HepG2 (cell line): ENCODE results near the gene RASGRF1. TPM values are rescaled to one million over a fixed set of nuclear protein-coding genes. Genes with fewer than 3 reads are reported as not detected.

Source experiments
- ATAC-seq: fragments of 200-7000 bp; cut with Tn5 transposase; 3 replicates; pipeline ENCODE4 v1.9.1; 2020; ENCODE audit warnings: mild to moderate bottlenecking, moderate library complexity
- BruUV-seq: library from RNA; stranded (reverse); fragments of 400-500 nt; replicated peaks from 2 replicates; lab custom pipeline; 2021; lab: Mats Ljungman, UMichigan
- CTCF ChIA-PET: fragments of 300-600 bp; formaldehyde crosslinking; extraction: SDS; loops from one replicate; lab custom pipeline; 2021; ENCODE audit warnings: low total read pairs, inconsistent platforms, low intra/inter-chr PET ratio; lab: Yijun Ruan, JAX
- POLR2A ChIA-PET: fragments of 350-600 bp; sonication (Branson Sonifier 250); formaldehyde crosslinking; loops from one replicate; lab custom pipeline; 2020; ENCODE audit warnings: antibody characterized with exemption, inconsistent platforms; lab: Yijun Ruan, JAX
- DNase-seq: peaks from one replicate; pipeline ENCODE4 v3.0.0-alpha.2; 2015; ENCODE audit warnings: low spot score
- FAIRE-seq: peaks from 3 replicates; lab custom pipeline; 2011; peaks lifted over from hg19 to GRCh38; lab: Jason Lieb, UNC
- H2AFZ ChIP-seq: one replicate; pipeline ENCODE4 v1.6.1; 2011; ENCODE audit warnings: low read length, inconsistent platforms
- H3K27ac ChIP-seq: fragments of 300-600 bp; 3 replicates; pipeline ENCODE4 v1.8.0; 2011; ENCODE audit warnings: mixed run types, mild to moderate bottlenecking, mixed read lengths, low read length, inconsistent platforms; ENCODE audit not compliant: insufficient read depth; ENCODE audit errors: extremely low read length
- H3K27me3 ChIP-seq, 2 experiments: fragments of 200-600 bp in 1 of 2; 2 replicates in 1 of 2; 3 replicates in 1 of 2; pipeline versions ENCODE4 v1.6.0 to v1.8.0; 2011; ENCODE audit warnings: low read length in 2 of 2, mild to moderate bottlenecking in 2 of 2, moderate library complexity in 2 of 2, inconsistent platforms in 1 of 2; ENCODE audit not compliant: insufficient read depth in 2 of 2, control insufficient read depth in 1 of 2
- H3K36me3 ChIP-seq, 2 experiments: fragments of 200-600 bp in 1 of 2; replicated peaks in 1 of 2; 2 replicates in 1 of 2; 3 replicates in 1 of 2; pipeline versions ENCODE4 v1.5.1 to v1.8.0; 2011; ENCODE audit warnings: low read length in 2 of 2, inconsistent platforms in 1 of 2; ENCODE audit not compliant: insufficient read depth in 2 of 2, control insufficient read depth in 1 of 2
- H3K4me1 ChIP-seq: 2 replicates; pipeline ENCODE4 v1.5.1; 2012; ENCODE audit warnings: low read length, inconsistent platforms; ENCODE audit not compliant: insufficient read depth
- H3K4me2 ChIP-seq: 2 replicates; pipeline ENCODE4 v1.6.0; 2011; ENCODE audit warnings: low read depth, low read length, inconsistent platforms
- H3K4me3 ChIP-seq, 3 experiments: fragments of 200-600 bp in 1 of 3; sonication (generic), shearing (Covaris generic) in 1 of 3; replicated peaks in 1 of 3; 2 replicates each; pipeline ENCODE4 v1.5.1; 2011 to 2016; ENCODE audit warnings: low read length in 3 of 3, inconsistent platforms in 2 of 3, low read depth in 2 of 3, mild to moderate bottlenecking in 2 of 3, control low read depth in 1 of 3, mixed read lengths in 1 of 3; ENCODE audit not compliant: insufficient read depth in 1 of 3
- H3K79me2 ChIP-seq: one replicate; pipeline ENCODE4 v1.6.1; 2011; ENCODE audit warnings: low read length, inconsistent platforms; ENCODE audit not compliant: insufficient read depth
- H3K9ac ChIP-seq: 2 replicates; pipeline ENCODE4 v1.6.0; 2011; ENCODE audit warnings: mild to moderate bottlenecking, low read depth, low read length, inconsistent platforms; ENCODE audit not compliant: insufficient read depth
- H3K9me3 ChIP-seq: 2 replicates; pipeline ENCODE4 v1.5.1; 2012; ENCODE audit warnings: mild to moderate bottlenecking, low read length
- H4K20me1 ChIP-seq: 2 replicates; pipeline ENCODE4 v1.6.0; 2011; ENCODE audit warnings: inconsistent platforms, mild to moderate bottlenecking, low read length, moderate library complexity; ENCODE audit not compliant: insufficient read depth
- ARNT ChIP-seq: fragments of 450-650 bp; IDR thresholded peaks from 2 replicates; pipeline ENCODE4 v1.6.1; 2017
- CBFB ChIP-seq: sonication (generic); formaldehyde crosslinking; IDR thresholded peaks from 2 replicates; pipeline ENCODE4 v1.4.0; 2020; ENCODE audit warnings: missing genetic modification reagents
- HOXA3 ChIP-seq: sonication (generic); formaldehyde crosslinking; IDR thresholded peaks from 2 replicates; pipeline ENCODE4 v1.5.0; 2020; ENCODE audit warnings: missing genetic modification reagents
- KLF9 ChIP-seq: IDR thresholded peaks from 2 replicates; pipeline ENCODE4 v1.6.1; 2016; ENCODE audit warnings: low read depth
- MEF2D ChIP-seq: sonication (generic); formaldehyde crosslinking; IDR thresholded peaks from 2 replicates; pipeline ENCODE4 v1.5.1; 2020; ENCODE audit warnings: mild to moderate bottlenecking, missing genetic modification reagents
- MTA3 ChIP-seq: sonication (generic); formaldehyde crosslinking; IDR thresholded peaks from 2 replicates; pipeline ENCODE4 v1.4.0; 2020; ENCODE audit warnings: missing genetic modification reagents
- MTF2 ChIP-seq: sonication (generic); formaldehyde crosslinking; IDR thresholded peaks from 2 replicates; pipeline ENCODE4 v1.5.0; 2020; ENCODE audit warnings: missing genetic modification reagents, borderline replicate concordance
- POLR2G ChIP-seq: fragments of 200-400 bp; formaldehyde crosslinking; IDR thresholded peaks from 2 replicates; pipeline ENCODE4 v1.6.1; 2018; ENCODE audit warnings: mild to moderate bottlenecking, low read depth, low read length, moderate library complexity
- ZBTB38 ChIP-seq: sonication (generic); formaldehyde crosslinking; IDR thresholded peaks from 2 replicates; pipeline ENCODE4 v1.5.1; 2020; ENCODE audit warnings: mild to moderate bottlenecking, missing genetic modification reagents
- ZNF451 ChIP-seq: sonication (generic); formaldehyde crosslinking; IDR thresholded peaks from 2 replicates; pipeline ENCODE4 v1.5.0; 2020; ENCODE audit warnings: mild to moderate bottlenecking, missing genetic modification reagents
- ZNF567 ChIP-seq: sonication (generic); formaldehyde crosslinking; IDR thresholded peaks from 2 replicates; pipeline ENCODE4 v1.8.1; 2023; ENCODE audit warnings: mild to moderate bottlenecking, missing genetic modification reagents, borderline replicate concordance
- ZNF629 ChIP-seq: sonication (generic); formaldehyde crosslinking; conservative IDR thresholded peaks from 2 replicates; pipeline ENCODE4 v1.5.0; 2020; ENCODE audit warnings: missing genetic modification reagents
- ZSCAN20 ChIP-seq: sonication (generic); formaldehyde crosslinking; IDR thresholded peaks from 2 replicates; pipeline ENCODE4 v1.4.0; 2020; ENCODE audit warnings: missing genetic modification reagents, mild to moderate bottlenecking, borderline replicate concordance
- ZSCAN30 ChIP-seq: sonication (generic); formaldehyde crosslinking; IDR thresholded peaks from 2 replicates; pipeline ENCODE4 v1.5.0; 2020; ENCODE audit warnings: mild to moderate bottlenecking, missing genetic modification reagents
- ZSCAN9 ChIP-seq: IDR thresholded peaks from 2 replicates; pipeline ENCODE4 v1.6.1; 2016; ENCODE audit warnings: borderline replicate concordance
- WGBS: methylation state at CpG from one replicate; pipeline ENCODE4 v1.1.6; 2017; ENCODE audit warnings: low lambda C conversion rate; 5-methylcytosine and 5-hydroxymethylcytosine counted together
- in situ Hi-C: cut with HindIII; loops from 2 replicates; pipeline ENCODE4 v1.10.0; 2017; ENCODE audit warnings: low pct_unique_long_range_greater_than_20kb; ENCODE audit not compliant: extremely low pct_ligation_motif_present
- intact Hi-C: fragments of 100-400 bp; cut with micrococcal nuclease; formaldehyde crosslinking; loops from one replicate; pipeline ENCODE4 v1.10.0; 2022; ENCODE audit not compliant: unreplicated experiment
- polyA plus RNA-seq, 8 experiments: library from polyadenylated mRNA; depleted of rRNA in 3 of 8; stranded (reverse) in 7 of 8; unstranded in 1 of 8; fragments of >200 nt; fragmentation: Illumina TruSeq in 4 of 8; extraction: Trizol in 4 of 8; gene quantifications; 2 replicates each; pipeline versions ENCODE4 v1.2.1 to v1.2.3, GENCODE V29; 2011 to 2016; ENCODE audit warnings: low read depth in 4 of 8, missing spikeins in 1 of 8, mixed read lengths in 1 of 8; ENCODE audit not compliant: insufficient read depth in 1 of 8
- total RNA-seq, 5 experiments: library from RNA; depleted of rRNA; stranded (reverse); fragments of >200 nt; fragmentation: Illumina TruSeq; extraction: Trizol; gene quantifications; 2 replicates each; pipeline ENCODE4 v1.2.3, GENCODE V29; 2016; ENCODE audit warnings: low read depth in 1 of 5

The RASGRF1 gene
- total and polyA plus RNA-seq, 2 of the 13 experiments (the other 11 are each of a cell fraction or from before 2014, with no cell fraction given) = 0.55 to 3.0 TPM

- no peaks in the 10 kb centered on the region for H3K9me3 ChIP-seq
- H3K27me3 ChIP-seq = no peaks in the 10 kb centered on the region
- POLR2A ChIA-PET = interaction anchor here (1.6 kb wide), 1 partner anchor 14 kb away, joined by 3 read pairs; no protein-coding TSS in a partner anchor
- H3K27ac ChIP-seq = no peak overlapping the region
- peaks cover 4% of the 10 kb centered on the region; the same call in 1 of the 2 replicates for H4K20me1 ChIP-seq
- no peak overlapping the region for H3K9ac ChIP-seq
- no peak overlapping the region for H3K4me3 ChIP-seq
- H2AFZ ChIP-seq = no peak overlapping the region
- CTCF ChIA-PET = no interaction called here
- in situ Hi-C loops (no loop called here), intact Hi-C loops (loop anchor here (5.0 kb wide), 1 partner anchor 92 kb away; no protein-coding TSS in a partner anchor)
- 92% methylated on average over 11 of the region's 12 CpGs for WGBS
- BruUV-seq = no TSS peak
- FAIRE-seq (no peak), DNase-seq (no peak), ATAC-seq (no peak)
- H3K36me3 ChIP-seq = peaks cover 9 to 30% of the 10 kb centered on the region in 2 experiments; a peak in 4 of 5 replicates
- H3K4me1 ChIP-seq = peaks cover 47% of the 10 kb centered on the region
- TF ChIP-seq CBFB (CRISPR knock-in tag) (no peak), ZNF567 (no peak), MEF2D (no peak), ZSCAN30 (CRISPR knock-in tag) (no peak), ZNF629 (CRISPR knock-in tag) (0 out of 2 replicates have a peak, but pooled peaks have one; percentile 16), MTF2 (no peak), ZSCAN20 (CRISPR knock-in tag) (no peak), POLR2G (0 out of 2 replicates have a peak, but pooled peaks have one; percentile 19), KLF9 (CRISPR knock-in tag) (no peak), ARNT (no peak), ZBTB38 (CRISPR knock-in tag) (peak; percentile 38; the same call in 1 of the 2 replicates), ZNF451 (CRISPR knock-in tag) (no peak), ZSCAN9 (CRISPR knock-in tag) (no peak), MTA3 (no peak), HOXA3 (CRISPR knock-in tag) (no peak)
- H3K79me2 ChIP-seq = no peaks in the 10 kb centered on the region
- H3K4me2 ChIP-seq = no peak overlapping the region
Observed at GRCh38 chr15:78915341-78916087, 175.1 kb downstream of the RASGRF1 start.
